Fibroblast of lung (primary cell): ENCODE data around the gene IP6K3. TPM values are rescaled to one million over a fixed set of nuclear protein-coding genes. Genes with fewer than 3 reads are reported as not detected.

Experiments
- DNase-seq, 2 donors: peaks; one replicate each; pipeline versions ENCODE4 v3.0.0 to v3.0.0-alpha.2; 2010; ENCODE audit warnings: low read depth in 2 of 2
- H2AFZ ChIP-seq: 2 replicates; pipeline ENCODE4 v1.5.1; 2012; ENCODE audit warnings: low read length, control low read depth, inconsistent platforms
- H3K27ac ChIP-seq: 2 replicates; pipeline ENCODE4 v1.5.1; 2011; ENCODE audit warnings: low read length, control low read depth; ENCODE audit not compliant: insufficient read depth
- H3K27me3 ChIP-seq: 2 replicates; pipeline ENCODE4 v1.5.1; 2011; ENCODE audit warnings: mild to moderate bottlenecking, low read length; ENCODE audit not compliant: control insufficient read depth, insufficient read depth
- H3K36me3 ChIP-seq: 2 replicates; pipeline ENCODE4 v1.5.1; 2011; ENCODE audit warnings: low read length; ENCODE audit not compliant: control insufficient read depth, insufficient read depth
- H3K4me1 ChIP-seq: 2 replicates; pipeline ENCODE4 v1.5.1; 2011; ENCODE audit warnings: low read length; ENCODE audit not compliant: control insufficient read depth, insufficient read depth; ENCODE audit errors: extremely low read depth
- H3K4me2 ChIP-seq: 2 replicates; pipeline ENCODE4 v1.5.1; 2011; ENCODE audit warnings: low read length, control low read depth; ENCODE audit not compliant: insufficient read depth; ENCODE audit errors: extremely low read depth
- H3K4me3 ChIP-seq, 4 experiments: fragments of 200-600 bp in 1 of 4; sonication (generic) in 1 of 4; replicated peaks in 1 of 4; 2 replicates each; pipeline ENCODE4 v1.5.1; 2011 to 2016; ENCODE audit warnings: low read length in 4 of 4, low read depth in 3 of 4, mild to moderate bottlenecking in 3 of 4, control low read depth in 2 of 4, inconsistent platforms in 1 of 4, mixed read lengths in 1 of 4; ENCODE audit not compliant: insufficient read depth in 1 of 4; ENCODE audit errors: control extremely low read depth in 1 of 4
- H3K79me2 ChIP-seq: 2 replicates; pipeline ENCODE4 v1.5.1; 2012; ENCODE audit warnings: mild to moderate bottlenecking, low read length, inconsistent platforms; ENCODE audit not compliant: control insufficient read depth, insufficient read depth
- H3K9ac ChIP-seq: 2 replicates; pipeline ENCODE4 v1.5.1; 2011; ENCODE audit warnings: mild to moderate bottlenecking, low read length, control low read depth; ENCODE audit not compliant: insufficient read depth
- H3K9me3 ChIP-seq: 2 replicates; pipeline ENCODE4 v1.5.1; 2012; ENCODE audit warnings: low read depth, low read length; ENCODE audit not compliant: control insufficient read depth, insufficient read depth
- H4K20me1 ChIP-seq: 2 replicates; pipeline ENCODE4 v1.5.1; 2011; ENCODE audit warnings: low read length; ENCODE audit not compliant: control insufficient read depth, insufficient read depth; ENCODE audit errors: extremely low read depth
- EZH2 ChIP-seq: IDR thresholded peaks from 2 replicates; pipeline ENCODE4 v1.5.1; 2012; ENCODE audit warnings: low read length, control low read depth, mild to moderate bottlenecking; ENCODE audit errors: missing control alignments
- polyA plus RNA-seq, 2 donors: library from polyadenylated mRNA; depleted of rRNA in 1 of 2; stranded (reverse) in 1 of 2; unstranded in 1 of 2; fragments of >200 nt; gene quantifications; 2 replicates each; pipeline ENCODE4 v1.2.1, GENCODE V29; 2011 to 2012; ENCODE audit warnings: missing spikeins in 1 of 2
- total RNA-seq: library from RNA; depleted of rRNA; stranded (reverse); fragments of >200 nt; gene quantifications from 2 replicates; pipeline ENCODE4 v1.2.1, GENCODE V29; 2014
- TF ChIP-seq, protein P1 (sequence below), 2 donors: IDR thresholded peaks in 1 of 2; conservative IDR thresholded peaks in 1 of 2; 1 replicate in 1 of 2; 2 replicates in 1 of 2; pipeline ENCODE4 v1.5.1; 2011 to 2012; ENCODE audit warnings: low read length in 2 of 2, control low read depth in 1 of 2, inconsistent platforms in 1 of 2, low read depth in 1 of 2, mild to moderate bottlenecking in 1 of 2

IP6K3 gene
- total and polyA plus RNA-seq, 2 donors (not counting 1 experiment from before 2014, with no cell fraction given) = 0.84 to 5.4 TPM

GRCh38 chr6:33740204-33740608, 6.5 kb downstream of the IP6K3 start:
- H3K36me3 ChIP-seq = no peaks in the 10 kb centered on the region
- peaks cover 16% of the 10 kb centered on the region for H3K27me3 ChIP-seq
- H3K79me2 ChIP-seq = no peaks in the 10 kb centered on the region
- H2AFZ ChIP-seq = no peak overlapping the region
- DNase-seq = peak in 1 of 2 donors; percentile 19
- no peak overlapping the region for H3K9ac ChIP-seq
- H3K4me1 ChIP-seq = no peaks in the 10 kb centered on the region
- H3K27ac ChIP-seq = no peak overlapping the region
- no peaks in the 10 kb centered on the region for H3K9me3 ChIP-seq
- TF ChIP-seq, protein P1, sequence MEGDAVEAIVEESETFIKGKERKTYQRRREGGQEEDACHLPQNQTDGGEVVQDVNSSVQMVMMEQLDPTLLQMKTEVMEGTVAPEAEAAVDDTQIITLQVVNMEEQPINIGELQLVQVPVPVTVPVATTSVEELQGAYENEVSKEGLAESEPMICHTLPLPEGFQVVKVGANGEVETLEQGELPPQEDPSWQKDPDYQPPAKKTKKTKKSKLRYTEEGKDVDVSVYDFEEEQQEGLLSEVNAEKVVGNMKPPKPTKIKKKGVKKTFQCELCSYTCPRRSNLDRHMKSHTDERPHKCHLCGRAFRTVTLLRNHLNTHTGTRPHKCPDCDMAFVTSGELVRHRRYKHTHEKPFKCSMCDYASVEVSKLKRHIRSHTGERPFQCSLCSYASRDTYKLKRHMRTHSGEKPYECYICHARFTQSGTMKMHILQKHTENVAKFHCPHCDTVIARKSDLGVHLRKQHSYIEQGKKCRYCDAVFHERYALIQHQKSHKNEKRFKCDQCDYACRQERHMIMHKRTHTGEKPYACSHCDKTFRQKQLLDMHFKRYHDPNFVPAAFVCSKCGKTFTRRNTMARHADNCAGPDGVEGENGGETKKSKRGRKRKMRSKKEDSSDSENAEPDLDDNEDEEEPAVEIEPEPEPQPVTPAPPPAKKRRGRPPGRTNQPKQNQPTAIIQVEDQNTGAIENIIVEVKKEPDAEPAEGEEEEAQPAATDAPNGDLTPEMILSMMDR (conservative IDR thresholded peaks at IDR 0.05 in 1 of 2, IDR thresholded peaks at IDR 0.05 in 1 of 2; ENCODE audit: low read depth in 1 of 2, low read length in 2 of 2) = no peak
- no peak for TF ChIP-seq EZH2
- no peaks in the 10 kb centered on the region for H4K20me1 ChIP-seq
- H3K4me3 ChIP-seq = no peak overlapping the region
- no peak overlapping the region for H3K4me2 ChIP-seq

DNA sequence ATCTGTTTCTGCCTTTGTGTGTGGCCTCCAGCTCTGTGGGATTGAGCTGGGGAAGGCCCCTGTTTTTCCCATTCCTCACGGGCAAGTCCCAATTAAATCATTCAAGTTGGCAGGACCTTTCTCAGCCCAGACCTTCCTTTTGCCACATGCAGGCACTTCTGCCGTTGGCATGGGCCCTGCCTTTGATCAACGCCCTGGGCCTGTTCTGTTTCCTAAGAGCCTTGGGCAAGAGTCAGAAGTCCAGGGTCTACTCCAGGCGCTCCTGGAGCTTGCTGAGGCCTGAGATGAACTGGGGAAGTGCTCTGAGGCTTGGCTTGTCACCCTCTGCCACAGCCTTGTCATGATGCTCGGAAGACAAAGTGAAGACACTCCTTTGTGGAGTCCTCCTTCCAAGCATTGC, 7.1 kb downstream of the IP6K3 start:
- no peak overlapping the region for H3K4me2 ChIP-seq
- TF ChIP-seq EZH2 = no peak
- TF ChIP-seq, protein P1 (conservative IDR thresholded peaks at IDR 0.05 in 1 of 2, IDR thresholded peaks at IDR 0.05 in 1 of 2; ENCODE audit: low read depth in 1 of 2, low read length in 2 of 2) = no peak
- H3K4me1 ChIP-seq = no peaks in the 10 kb centered on the region
- no peak overlapping the region for H2AFZ ChIP-seq
- H3K27me3 ChIP-seq = peaks cover 16% of the 10 kb centered on the region
- H4K20me1 ChIP-seq = no peaks in the 10 kb centered on the region
- no peaks in the 10 kb centered on the region for H3K79me2 ChIP-seq
- no peak overlapping the region for H3K9ac ChIP-seq
- DNase-seq = no peak
- no peaks in the 10 kb centered on the region for H3K36me3 ChIP-seq
- H3K9me3 ChIP-seq = no peaks in the 10 kb centered on the region
- H3K4me3 ChIP-seq = no peak overlapping the region
- no peak overlapping the region for H3K27ac ChIP-seq

GRCh38 chr6:33738879-33739278, 7.8 kb downstream of the IP6K3 start:
- Histone ChIP-seq H3K79me2 (no peaks in the 10 kb centered on the region), H3K27ac (no peak overlapping the region), H2AFZ (no peak overlapping the region), H3K9ac (no peak overlapping the region), H3K4me1 (no peaks in the 10 kb centered on the region), H3K4me2 (no peak overlapping the region), H3K9me3 (no peaks in the 10 kb centered on the region), H3K27me3 (peaks cover 16% of the 10 kb centered on the region), H3K36me3 (no peaks in the 10 kb centered on the region), H3K4me3 (no peak overlapping the region), H4K20me1 (no peaks in the 10 kb centered on the region)
- TF ChIP-seq, protein P1 (conservative IDR thresholded peaks at IDR 0.05 in 1 of 2, IDR thresholded peaks at IDR 0.05 in 1 of 2; ENCODE audit: low read depth in 1 of 2, low read length in 2 of 2) = no peak
- TF ChIP-seq EZH2 = no peak
- no peak for DNase-seq
